GM13976 (cell line): ENCODE results near the gene ACVR1.

Source experiments
- DNase-seq: peaks from one replicate; pipeline ENCODE4 v3.0.0; 2012; ENCODE audit warnings: low spot score
- in situ Hi-C: fragments of 300-500 bp; cut with MboI; formaldehyde crosslinking; loops from one replicate; pipeline ENCODE4 v1.12.0; 2022; ENCODE audit warnings: low sequenced_read_pairs, mixed read lengths, inconsistent platforms; ENCODE audit not compliant: unreplicated experiment
- TF ChIP-seq, protein P1 (sequence below): IDR thresholded peaks from 2 replicates; pipeline ENCODE4 v1.5.1; 2012; ENCODE audit warnings: borderline replicate concordance, mild to moderate bottlenecking; ENCODE audit not compliant: insufficient read depth; ENCODE audit errors: extremely low read depth, missing control alignments, control extremely low read depth

Gene ACVR1

GRCh38 chr2:157818227-157818626 is 57.9 kb downstream of the ACVR1 start:
- TF ChIP-seq, protein P1, sequence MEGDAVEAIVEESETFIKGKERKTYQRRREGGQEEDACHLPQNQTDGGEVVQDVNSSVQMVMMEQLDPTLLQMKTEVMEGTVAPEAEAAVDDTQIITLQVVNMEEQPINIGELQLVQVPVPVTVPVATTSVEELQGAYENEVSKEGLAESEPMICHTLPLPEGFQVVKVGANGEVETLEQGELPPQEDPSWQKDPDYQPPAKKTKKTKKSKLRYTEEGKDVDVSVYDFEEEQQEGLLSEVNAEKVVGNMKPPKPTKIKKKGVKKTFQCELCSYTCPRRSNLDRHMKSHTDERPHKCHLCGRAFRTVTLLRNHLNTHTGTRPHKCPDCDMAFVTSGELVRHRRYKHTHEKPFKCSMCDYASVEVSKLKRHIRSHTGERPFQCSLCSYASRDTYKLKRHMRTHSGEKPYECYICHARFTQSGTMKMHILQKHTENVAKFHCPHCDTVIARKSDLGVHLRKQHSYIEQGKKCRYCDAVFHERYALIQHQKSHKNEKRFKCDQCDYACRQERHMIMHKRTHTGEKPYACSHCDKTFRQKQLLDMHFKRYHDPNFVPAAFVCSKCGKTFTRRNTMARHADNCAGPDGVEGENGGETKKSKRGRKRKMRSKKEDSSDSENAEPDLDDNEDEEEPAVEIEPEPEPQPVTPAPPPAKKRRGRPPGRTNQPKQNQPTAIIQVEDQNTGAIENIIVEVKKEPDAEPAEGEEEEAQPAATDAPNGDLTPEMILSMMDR = no peak
- in situ Hi-C loops = no loop called here
- DNase-seq = no peak

GRCh38 chr2:157815421-157815820 is 60.7 kb downstream of the ACVR1 start:
- TF ChIP-seq, protein P1 = no peak
- no peak for DNase-seq
- in situ Hi-C loops = no loop called here

DNA sequence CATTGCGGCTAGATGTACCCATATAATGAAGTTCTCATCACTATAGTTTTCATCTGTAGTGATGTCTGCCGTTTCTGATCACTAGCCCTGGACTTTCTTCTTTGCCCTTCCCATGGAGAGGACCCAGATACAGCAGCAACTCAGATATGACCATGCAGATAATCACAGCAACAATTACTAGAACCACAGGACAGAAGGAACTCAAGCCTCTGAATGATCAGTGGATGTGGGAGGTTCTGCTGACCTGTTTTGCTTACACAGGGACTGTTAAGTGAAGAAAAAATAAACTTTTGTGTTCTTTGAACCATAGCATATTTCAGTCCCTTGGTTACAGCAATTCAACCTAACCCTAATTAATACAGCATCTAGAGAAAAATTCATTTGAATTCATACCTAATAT is 62.7 kb downstream of the ACVR1 start:
- TF ChIP-seq, protein P1 = no peak
- DNase-seq = no peak
- in situ Hi-C loops = no loop called here

DNA sequence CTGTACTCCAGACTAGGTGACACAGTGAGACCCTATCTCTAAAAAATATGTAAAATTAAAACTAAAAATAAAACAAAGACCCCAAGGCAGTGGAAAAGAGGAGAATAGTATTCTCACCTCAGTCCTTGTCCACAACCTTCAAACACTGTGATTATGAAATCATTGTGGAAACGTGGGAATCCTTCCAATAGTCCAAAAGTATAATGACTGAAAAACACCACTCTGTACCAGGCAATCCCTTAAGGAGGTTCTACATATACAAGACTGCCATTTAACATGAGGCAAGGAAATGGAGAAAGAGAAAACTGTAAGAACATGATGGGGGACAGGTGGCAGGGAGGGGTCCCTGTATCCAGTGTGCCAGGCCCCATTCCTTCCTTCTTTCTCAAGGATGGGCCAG is 66.1 kb downstream of the ACVR1 start:
- in situ Hi-C loops = no loop called here
- DNase-seq = no peak
- TF ChIP-seq, protein P1 = no peak

DNA sequence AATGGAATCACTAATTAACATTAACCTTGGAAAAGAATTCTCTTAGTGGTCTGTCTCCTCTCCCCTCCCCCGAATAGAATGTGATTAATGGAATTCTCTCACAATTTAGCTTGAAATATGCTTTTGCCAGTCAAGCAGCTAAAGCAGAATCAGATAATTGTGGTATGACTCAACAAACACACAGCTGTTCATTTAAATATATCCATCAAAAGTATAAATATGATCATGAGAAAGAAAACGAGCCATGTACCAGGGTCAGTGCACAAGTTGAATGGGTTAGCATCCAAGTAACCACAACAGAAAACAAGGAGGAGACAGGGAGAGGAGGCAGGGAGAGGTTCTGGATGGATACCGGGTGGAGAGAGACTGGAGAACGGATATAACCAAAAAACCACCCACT is 66.9 kb downstream of the ACVR1 start:
- no peak for DNase-seq
- TF ChIP-seq, protein P1 = no peak
- in situ Hi-C loops = no loop called here

- TF ChIP-seq, protein P1 = no peak
- in situ Hi-C loops = no loop called here
- no peak for DNase-seq
These were observed 67.7 kb downstream of the ACVR1 start for GRCh38 chr2:157808421-157808820.
